GM19099 (cell line): ENCODE results near the gene KIAA1328.

Experiments
- POLR2A ChIP-seq: IDR thresholded peaks from 3 replicates; pipeline ENCODE4 v1.6.1; 2011; ENCODE audit warnings: low read depth; ENCODE audit not compliant: insufficient read length; ENCODE audit errors: extremely low read depth

KIAA1328 gene

DNA sequence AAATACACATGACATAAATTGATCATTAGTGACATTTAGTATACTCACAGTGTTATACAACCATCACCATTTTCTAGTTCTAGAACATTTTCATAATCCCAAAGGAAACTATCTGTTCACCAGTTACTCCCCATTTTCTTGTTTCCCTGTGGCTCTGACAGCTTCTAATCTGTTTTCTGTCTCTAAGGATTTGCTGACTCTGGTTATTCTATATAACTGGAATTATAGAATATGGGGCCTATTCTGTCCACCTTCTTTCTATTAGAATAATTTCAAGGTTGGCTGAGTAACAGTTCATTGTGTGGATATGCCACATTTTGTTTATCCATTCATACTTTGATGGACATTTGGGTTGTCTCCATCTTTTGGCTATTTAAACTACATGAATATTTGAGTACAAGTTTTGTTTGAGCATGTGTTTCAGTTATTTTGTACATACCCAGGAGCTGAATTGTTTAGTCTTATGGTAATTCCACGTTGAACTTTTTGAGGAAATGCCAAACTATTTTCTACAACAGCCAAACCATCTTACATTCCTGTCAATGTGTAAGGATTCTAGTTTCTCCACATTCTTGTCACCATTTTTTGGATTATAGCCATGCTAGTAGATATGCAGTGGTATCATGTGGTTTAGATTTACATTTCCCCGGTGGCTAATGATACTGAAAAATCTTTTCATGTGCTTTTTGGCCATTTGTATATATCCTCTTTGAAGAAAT is 20.5 kb downstream of the KIAA1328 start:
- no peak for TF ChIP-seq POLR2A

DNA sequence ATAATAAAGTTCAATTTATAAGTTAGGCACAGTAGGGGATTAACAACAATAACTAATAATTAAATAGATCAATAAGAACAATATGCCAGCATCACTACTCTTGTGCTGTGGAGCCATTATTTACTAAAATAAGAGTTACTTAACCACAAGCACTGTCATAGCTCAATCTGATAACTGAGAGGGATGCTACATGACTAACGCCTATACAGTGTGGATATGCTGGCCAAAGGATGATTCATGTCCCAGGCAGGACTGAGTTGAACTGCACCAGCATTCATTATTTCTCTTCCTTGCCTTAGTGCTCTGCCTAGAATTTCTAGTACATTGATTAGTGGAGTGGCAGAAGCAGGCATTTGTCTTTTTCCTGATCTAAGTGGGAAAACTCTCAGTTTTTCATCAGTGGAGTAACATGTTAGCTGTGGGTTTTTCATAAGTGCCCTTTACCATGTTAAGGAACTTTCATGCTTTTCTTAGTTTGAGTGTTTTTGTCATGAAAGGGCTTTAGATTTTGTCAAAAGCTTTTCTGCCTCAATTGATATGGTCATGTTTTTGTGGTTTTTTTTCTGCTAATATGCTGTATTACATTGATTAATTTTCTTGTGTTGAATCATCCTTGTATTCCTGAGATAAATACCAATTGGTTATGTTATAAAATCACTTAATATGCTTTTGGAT is 21.7 kb downstream of the KIAA1328 start:
- no peak for TF ChIP-seq POLR2A

DNA sequence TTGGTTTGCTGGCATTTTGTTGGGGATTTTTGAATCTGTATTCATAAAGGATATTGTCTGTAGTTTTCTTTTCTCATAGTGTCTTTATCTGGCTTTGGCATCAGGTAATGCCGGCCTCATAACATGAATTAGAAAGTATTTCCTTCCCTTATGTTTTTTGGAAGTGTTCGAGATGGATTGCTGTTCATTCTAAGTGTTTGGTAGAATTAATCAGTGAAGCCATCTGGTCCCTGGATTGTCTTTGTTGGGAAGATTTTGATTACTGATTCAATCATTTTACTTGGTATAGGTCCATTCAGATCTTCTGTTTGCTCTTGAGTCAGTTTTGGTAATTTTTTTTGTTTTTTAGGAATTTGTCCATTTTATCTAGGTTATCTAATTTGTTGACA is 22.3 kb downstream of the KIAA1328 start:
- TF ChIP-seq POLR2A = no peak

DNA sequence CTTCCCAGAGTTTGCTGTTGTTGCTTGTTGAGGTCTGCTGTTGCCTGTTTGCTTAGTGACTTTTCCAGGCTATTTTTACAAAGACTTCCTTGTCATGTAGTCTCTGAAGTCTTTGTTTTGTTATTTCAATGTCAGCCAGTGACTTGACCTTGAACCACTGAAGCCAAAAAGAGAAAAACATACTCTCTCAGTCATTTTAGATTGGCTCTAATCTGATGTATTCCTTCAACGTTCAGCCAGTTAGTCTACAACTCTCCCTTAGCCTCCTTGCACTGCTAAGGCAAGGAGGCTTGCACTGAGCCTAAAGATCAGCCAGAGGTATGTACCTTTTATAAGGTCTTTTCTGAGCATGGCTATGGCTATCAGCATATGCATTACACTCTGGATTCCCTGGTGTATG is 27.9 kb downstream of the KIAA1328 start:
- no peak for TF ChIP-seq POLR2A

DNA sequence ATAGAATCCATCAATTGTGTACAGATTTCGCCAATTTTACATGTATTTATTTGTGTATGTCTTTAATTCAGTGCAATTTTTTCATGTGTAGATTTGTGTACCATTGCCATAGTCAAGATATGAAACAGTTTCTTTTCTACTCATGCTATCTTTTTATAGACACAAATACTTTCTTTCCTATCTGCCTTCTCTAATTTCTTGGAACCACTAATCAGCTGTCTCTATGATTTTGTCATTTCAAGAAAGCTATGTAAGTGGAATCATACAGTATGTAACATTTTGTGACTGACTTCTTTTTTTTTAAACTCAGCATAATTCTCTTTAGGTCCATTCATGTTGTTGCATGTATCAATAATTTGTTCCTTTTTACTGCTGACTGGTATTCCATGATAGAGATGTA is 33.3 kb downstream of the KIAA1328 start:
- no peak for TF ChIP-seq POLR2A

DNA sequence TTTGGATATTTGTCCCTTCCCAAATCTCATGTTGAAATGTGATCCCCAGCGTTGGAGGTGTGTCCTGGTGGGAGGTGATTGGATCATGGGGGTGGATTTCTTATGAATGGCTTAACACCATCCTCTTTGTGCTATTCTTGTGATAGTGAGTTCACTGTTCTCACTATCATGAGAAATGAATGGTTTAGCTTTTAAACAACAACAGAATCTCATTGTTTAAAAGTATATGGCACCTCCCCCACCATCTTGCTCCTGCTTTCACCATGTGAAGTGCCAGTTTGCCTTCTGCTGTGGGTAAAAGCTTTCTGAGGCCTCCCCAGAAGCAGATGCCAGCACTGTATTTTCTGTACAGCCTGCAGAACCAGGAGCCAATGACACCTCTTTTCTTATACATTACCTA is 38.1 kb downstream of the KIAA1328 start:
- TF ChIP-seq POLR2A = no peak

DNA sequence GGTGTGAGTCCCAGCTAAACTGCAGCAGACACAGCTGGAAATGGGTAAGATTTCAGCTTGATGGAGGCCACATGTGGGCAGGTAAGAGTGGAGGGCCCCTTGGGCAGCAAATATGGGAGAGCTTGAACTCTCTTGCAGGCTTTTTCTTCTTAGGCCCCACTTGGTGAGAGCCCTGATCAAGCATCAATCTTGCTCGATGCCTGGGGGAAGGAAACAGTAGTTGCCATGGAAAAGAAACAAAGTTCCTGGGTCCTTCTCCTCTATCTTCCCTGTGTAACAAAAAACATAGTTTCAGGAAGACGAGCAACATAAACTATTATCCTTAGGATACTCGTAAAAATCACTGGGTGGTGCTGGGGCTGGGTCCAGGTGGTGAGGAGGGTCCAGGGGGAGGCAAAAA is 42.9 kb downstream of the KIAA1328 start:
- no peak for TF ChIP-seq POLR2A

DNA sequence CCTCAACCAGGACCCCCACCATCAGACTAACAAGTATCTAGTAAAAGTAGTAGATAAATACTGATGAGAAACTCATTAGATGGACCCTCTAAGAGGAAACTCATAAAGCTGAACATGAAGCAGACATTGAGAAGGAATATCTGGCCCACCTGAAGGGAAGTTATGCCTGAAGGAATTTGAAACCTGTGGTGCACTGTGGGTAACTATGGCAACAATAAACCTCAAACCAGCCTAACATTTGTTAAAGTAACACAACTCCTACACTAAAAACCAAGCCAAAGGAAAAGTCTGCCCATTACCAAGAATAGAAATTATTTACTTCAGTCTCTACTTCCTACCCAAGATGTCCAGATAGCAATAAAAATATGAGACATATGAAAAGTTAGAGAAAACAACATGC is 43.4 kb downstream of the KIAA1328 start:
- no peak for TF ChIP-seq POLR2A

DNA sequence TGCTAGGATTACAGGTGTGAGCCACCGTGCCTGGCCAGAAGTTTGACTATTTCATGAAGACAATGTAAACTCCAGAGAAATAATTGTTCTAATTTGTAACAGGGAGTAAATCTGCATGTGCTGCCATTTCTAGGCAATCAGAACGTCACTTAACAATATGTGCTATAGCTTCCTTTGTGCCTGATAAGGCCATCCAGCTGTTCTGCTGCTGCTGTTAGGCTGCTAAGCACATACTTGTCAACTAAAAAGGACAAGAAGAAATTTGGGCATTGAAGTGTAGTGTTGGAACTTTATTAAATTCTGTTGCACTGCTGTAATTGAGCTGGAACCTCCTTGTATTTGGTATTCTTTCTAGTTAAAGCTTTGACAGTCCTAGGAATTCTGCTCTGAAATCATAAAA is 57.1 kb downstream of the KIAA1328 start:
- no peak for TF ChIP-seq POLR2A

DNA sequence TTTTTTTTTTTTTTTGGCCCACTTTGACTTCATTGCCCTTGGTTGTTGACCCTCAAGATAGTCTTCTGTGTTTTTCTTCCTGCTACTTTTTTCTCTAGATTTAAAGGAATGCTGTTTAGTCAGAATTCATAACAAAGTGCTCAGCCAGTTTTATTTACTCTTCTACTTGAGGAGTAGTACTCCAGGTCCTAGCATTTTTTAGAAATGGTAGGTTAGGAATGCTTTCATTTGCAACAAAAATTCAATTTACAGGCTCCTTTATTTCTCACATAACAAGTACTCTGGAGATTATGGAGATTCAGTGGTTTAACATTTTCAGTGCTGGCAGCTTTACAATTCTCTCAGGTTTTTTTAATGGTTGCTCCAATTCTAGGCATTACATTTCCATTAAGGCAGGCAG is 58.2 kb downstream of the KIAA1328 start:
- TF ChIP-seq POLR2A = no peak

DNA sequence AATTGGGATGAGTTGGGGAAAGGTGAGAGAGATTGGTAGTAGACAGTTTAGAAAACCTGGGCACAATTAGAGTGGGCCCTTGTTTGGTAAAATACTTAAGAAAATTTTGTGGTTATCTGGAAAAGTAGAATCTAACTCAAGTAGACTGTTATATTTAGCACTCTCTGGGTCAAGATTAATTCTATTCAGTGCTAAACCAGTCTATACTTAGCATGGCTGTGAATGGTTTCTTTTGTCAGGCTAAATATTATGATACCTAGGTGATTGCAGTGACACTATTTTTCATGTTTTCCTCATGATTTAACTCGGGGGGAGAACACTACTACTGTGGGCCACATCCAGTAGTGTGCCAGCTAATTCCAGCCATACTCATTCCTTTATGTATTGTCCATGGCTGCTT is 58.9 kb downstream of the KIAA1328 start:
- no peak for TF ChIP-seq POLR2A

DNA sequence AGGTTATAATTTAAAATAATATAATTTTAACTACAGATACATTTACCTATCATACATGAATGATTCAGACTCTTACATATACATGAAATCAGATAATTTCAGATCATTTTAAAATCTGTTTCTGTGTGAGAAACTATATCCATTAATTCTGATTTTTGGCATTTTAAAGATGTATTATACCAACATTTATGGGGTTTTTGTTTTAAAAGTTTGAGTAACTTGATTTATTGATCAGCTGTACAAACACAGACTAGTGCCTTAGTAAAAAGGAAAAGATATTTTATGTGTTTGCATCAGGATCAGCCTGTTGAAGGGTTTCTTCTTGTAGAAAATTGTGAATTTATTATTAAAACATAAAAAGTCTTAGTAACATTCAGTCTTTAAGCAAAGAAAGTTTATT is 59.9 kb downstream of the KIAA1328 start:
- no peak for TF ChIP-seq POLR2A

DNA sequence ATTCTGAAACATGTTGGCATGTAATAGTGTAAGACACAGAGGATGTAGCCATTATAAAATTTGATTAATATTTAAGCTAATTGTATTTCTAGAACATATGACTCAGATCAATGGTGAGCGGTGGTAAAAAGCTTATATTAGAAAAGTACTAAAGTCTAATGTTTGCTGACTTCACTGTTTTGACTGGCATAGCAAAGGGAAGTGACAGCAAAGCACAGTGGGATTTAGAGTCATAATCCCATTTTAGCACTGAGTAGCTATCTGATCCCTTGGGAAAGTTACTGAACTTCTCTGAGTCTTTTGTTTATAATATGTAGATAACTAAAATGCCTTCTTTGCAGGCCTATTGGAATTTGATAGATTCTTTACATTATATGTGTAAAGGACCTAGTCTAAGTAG is 60.4 kb downstream of the KIAA1328 start:
- TF ChIP-seq POLR2A = no peak

DNA sequence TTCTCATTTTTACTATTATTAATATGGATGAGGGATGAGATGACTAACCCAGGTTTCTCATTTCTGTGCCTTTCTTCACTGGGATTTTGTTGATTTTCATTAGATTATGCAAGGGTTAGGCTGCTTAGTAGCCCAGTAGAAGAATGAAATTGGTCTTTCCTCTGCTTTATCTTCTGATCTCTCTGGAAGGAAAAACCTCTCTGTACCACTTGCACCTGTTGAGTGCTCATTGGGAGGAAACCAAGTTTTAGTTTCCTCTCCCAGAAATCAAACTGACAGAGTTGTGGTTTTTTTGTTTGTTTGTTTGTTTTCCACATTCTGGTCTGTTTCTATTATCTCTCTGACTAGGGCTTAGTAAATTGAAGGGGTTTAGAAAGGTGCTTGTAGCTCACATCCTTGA is 60.8 kb downstream of the KIAA1328 start:
- TF ChIP-seq POLR2A = no peak

DNA sequence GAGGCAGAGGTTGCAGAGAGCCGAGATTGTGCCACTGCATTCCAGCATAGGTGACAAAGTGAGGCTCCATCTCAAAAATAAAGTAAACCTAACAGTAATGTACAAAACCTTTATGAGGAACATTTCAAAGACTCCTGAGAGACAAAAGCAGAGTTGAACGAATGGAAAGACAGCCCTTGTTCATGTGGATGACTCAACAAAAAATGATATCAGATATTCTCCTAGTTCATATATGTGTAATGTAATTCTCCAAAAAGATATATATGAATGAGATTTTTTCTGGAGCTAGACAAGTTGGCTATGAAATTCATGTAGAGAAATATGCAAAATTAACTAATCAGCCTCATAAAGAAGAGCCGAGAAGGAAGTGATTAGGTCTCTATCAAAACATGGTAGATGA is 61.7 kb downstream of the KIAA1328 start:
- no peak for TF ChIP-seq POLR2A

DNA sequence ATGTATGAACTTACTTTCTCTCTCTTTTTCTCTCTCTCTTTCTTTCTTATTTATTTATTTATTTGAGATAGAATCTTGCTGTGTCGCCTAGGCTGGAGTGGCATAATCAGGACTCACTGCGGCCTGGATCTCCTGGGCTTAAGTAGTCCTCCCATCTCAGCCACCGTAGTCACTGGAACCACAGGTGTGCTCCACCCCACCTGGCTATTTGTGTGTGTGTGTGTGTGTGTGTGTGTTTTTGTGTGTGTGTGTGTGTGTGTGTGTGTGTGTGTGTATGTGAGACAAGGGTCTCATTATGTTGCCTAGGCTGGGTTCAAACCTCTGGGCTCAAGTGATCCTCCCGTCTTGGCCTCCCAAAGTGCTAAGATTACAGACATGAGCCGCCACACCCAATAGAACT is 64.3 kb downstream of the KIAA1328 start:
- TF ChIP-seq POLR2A = no peak

DNA sequence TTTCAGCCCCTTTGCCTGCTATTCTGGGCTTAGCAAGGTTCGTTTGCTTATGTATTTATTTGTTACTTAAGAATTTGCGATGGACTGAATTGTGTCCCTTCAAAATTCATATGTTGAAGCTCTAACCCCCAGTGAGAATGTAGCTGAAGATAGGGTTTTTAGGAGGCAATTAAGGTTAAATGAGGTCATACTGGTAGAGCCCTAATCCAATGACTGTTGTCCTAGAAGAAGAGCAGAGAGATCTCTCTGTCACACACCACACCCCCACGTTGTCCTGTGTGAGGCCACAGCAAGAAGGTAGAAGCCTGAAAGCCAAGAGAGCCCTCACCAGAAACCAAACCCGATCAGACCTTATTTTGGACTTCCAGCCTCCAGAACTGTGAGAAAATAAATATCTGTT is 66.7 kb downstream of the KIAA1328 start:
- TF ChIP-seq POLR2A = no peak

DNA sequence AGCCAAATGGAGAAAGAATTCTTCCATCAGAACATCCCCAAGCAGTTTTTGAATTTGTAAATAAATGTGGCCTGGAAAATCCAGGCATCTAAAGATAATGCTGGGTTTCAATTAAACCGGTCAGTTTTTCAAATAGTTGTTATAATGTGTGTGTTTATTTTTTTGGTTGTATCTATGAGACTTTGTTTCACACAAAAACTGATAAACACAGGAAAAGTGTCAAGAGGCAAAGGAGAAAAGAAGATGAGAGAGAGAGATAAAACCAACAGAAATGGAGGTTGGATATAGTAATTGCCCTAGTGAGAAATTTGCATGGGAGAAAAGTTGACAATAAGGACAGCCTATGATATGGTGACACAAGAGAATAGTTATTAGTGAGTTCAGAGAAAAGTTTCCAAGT is 68.3 kb downstream of the KIAA1328 start:
- TF ChIP-seq POLR2A = no peak

DNA sequence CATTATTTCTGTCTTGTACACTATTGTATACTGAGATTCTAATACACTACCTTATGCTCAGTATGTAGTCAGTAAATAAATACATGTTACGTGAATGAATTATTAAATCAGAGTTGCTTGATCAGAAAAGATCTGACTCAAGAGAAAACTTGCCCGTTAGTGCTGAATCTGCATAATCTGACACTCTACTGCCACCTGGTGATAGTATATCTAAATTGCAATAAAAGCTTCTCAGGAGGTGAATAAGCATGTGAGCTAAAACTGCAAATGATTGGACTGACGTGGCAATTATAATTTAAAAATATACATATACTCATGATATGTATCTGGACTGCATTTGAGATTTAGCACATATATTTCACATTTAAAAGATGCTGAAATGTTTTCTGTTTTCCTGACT is 70.4 kb downstream of the KIAA1328 start:
- no peak for TF ChIP-seq POLR2A
